Medulla oblongata (tissue), 1 donor: ENCODE measurements around the gene RCE1.

Source experiments
- DNase-seq: peaks from one replicate; pipeline ENCODE4 v3.0.0-alpha.2; 2015; ENCODE audit errors: extremely low spot score

RCE1 gene

GRCh38 chr11:66885950-66886440 lies 42.8 kb downstream of the RCE1 start:
- no peak for DNase-seq

- DNase-seq = no peak
Measured at GRCh38 chr11:66886671-66887221, 43.5 kb downstream of the RCE1 start.

GRCh38 chr11:66887526-66887925 lies 44.3 kb downstream of the RCE1 start:
- no peak for DNase-seq

GRCh38 chr11:66888282-66888681 lies 45.0 kb downstream of the RCE1 start:
- no peak for DNase-seq

GRCh38 chr11:66889960-66890359 lies 46.7 kb downstream of the RCE1 start:
- DNase-seq = no peak

- no peak for DNase-seq
Measured at GRCh38 chr11:66891851-66892660, 48.8 kb downstream of the RCE1 start.

- no peak for DNase-seq
Measured at GRCh38 chr11:66892911-66893310, 49.7 kb downstream of the RCE1 start.

- DNase-seq = no peak
Measured at GRCh38 chr11:66894141-66894540, 50.9 kb downstream of the RCE1 start.
